ENCODE measurements around the gene TNFRSF14. TPM values are rescaled to one million over a fixed set of nuclear protein-coding genes. Genes with fewer than 3 reads are reported as not detected.

Gene TNFRSF14
- total RNA-seq, 4 donors from 2014 or later, result 64.9 to 105 (median 91.1) TPM

GRCh38 chr1:2554621-2555387 lies 1.4 kb upstream of the TNFRSF14 start:
- no peaks in the 10 kb centered on the region for H3K9me3 ChIP-seq
- peaks cover 0 to 22% (median 0%) of the 10 kb centered on the region in 3 donors for H3K36me3 ChIP-seq
- peak in 1 of 2 donors; percentile 32 for DNase-seq (ENCODE audit: low spot score in 2 of 2)
- peaks cover 0 to 43% (median 27%) of the 10 kb centered on the region in 4 donors for H3K4me1 ChIP-seq
- H3K27ac ChIP-seq, result peak overlapping the region; percentile 85 to 99 (median 94)
- TF ChIP-seq EP300 (IDR thresholded peaks at IDR 0.05) (no peak), CTCF (IDR thresholded peaks at IDR 0.05) (peak in 4 of 5 experiments; percentile 29 to 45 (median 40))
- H3K4me3 ChIP-seq, result peak overlapping the region in 3 of 4 donors; percentile 50 to 79 (median 58)
- 74 to 76% methylated on average over 11 to 12 of the region's 19 CpGs for WGBS, 2 donors
- no peaks in the 10 kb centered on the region for H3K27me3 ChIP-seq

- WGBS, 2 donors, result 2 to 4% methylated on average over 13 to 26 of the region's 26 CpGs
- Histone ChIP-seq H3K4me3 (peak overlapping the region; percentile 50 to 79 (median 66)), H3K27me3 (no peaks in the 10 kb centered on the region), H3K27ac (peak overlapping the region; percentile 85 to 99 (median 94)), H3K36me3 (peaks cover 0 to 32% (median 3%) of the 10 kb centered on the region in 3 donors), H3K9me3 (no peaks in the 10 kb centered on the region), H3K4me1 (peaks cover 0 to 44% (median 25%) of the 10 kb centered on the region in 4 donors)
- peak; percentile 86 to 89 for DNase-seq (ENCODE audit: low spot score in 2 of 2)
- TF ChIP-seq CTCF (IDR thresholded peaks at IDR 0.05) (peak in 2 of 5 experiments; percentile 7 to 19), POLR2A (IDR thresholded peaks at IDR 0.05) (peak; percentile 74 to 80), EP300 (IDR thresholded peaks at IDR 0.05) (peak; percentile 60 to 97)
Measured at GRCh38 chr1:2555634-2556276, 416 bp upstream of the TNFRSF14 start.

DNA sequence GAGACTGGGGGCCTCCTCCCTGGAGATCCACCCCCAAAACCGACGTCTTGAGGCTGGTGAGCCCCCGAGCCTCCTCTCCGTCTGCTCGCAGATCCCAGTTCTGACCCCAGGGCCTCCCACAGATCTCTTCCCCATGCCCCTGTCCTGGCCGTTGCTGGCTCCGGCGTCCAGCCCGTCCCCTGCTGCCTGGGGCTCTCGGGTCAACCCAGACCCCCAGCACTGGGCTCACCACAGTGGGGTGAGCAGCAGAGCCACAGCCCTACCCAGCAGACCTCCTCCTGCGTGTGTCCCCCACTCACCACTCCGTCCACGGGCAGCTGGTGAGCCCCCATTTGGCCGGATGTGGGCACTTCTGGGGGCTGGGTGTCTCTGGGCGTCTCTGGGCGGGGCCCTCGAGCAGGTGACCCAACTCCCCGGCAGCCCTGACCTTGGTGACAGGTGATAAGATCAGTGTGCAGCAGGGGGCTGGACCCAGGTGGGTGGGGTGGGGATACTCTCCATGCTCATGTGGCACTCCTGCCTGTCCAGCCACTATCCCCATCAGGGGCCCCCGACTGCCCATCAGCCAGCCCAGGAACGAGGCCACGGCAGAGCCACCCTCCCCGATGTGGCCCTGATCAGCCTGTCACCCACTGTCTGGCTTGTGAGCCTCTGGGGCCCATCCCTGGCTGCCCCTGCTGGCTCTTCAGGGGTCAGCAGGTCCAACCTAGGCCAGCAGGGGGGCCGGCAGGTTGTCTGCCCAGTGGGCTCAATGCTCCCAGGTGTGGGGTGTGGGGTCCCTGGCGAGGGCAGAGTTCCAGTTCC lies 709 bp downstream of the TNFRSF14 start:
- H3K36me3 ChIP-seq, result peaks cover 0 to 43% (median 3%) of the 10 kb centered on the region in 3 donors
- TF ChIP-seq POLR2A (IDR thresholded peaks at IDR 0.05) (no peak), EP300 (IDR thresholded peaks at IDR 0.05) (no peak), CTCF (IDR thresholded peaks at IDR 0.05) (no peak)
- no peaks in the 10 kb centered on the region for H3K9me3 ChIP-seq
- H3K27ac ChIP-seq, result peak overlapping the region; percentile 85 to 99 (median 94)
- no peak for DNase-seq (ENCODE audit: low spot score in 2 of 2)
- peak overlapping the region; percentile 50 to 79 (median 66) for H3K4me3 ChIP-seq
- H3K27me3 ChIP-seq, result no peaks in the 10 kb centered on the region
- WGBS, 2 donors, result 8 to 25% methylated on average over 11 to 21 of the region's 24 CpGs
- peaks cover 0 to 44% (median 25%) of the 10 kb centered on the region in 4 donors for H3K4me1 ChIP-seq

GRCh38 chr1:2557482-2558400 lies 1.6 kb downstream of the TNFRSF14 start:
- Histone ChIP-seq H3K4me3 (peak overlapping the region; percentile 50 to 79 (median 66)), H3K27ac (peak overlapping the region; percentile 30 to 99 (median 94)), H3K4me1 (peaks cover 0 to 44% (median 25%) of the 10 kb centered on the region in 4 donors), H3K9me3 (no peaks in the 10 kb centered on the region), H3K27me3 (no peaks in the 10 kb centered on the region), H3K36me3 (peaks cover 0 to 52% (median 3%) of the 10 kb centered on the region in 3 donors)
- TF ChIP-seq CTCF (IDR thresholded peaks at IDR 0.05), result no peak
- no peak for TF ChIP-seq EP300 (IDR thresholded peaks at IDR 0.05)
- TF ChIP-seq POLR2A (IDR thresholded peaks at IDR 0.05), result no peak
- no peak for DNase-seq (ENCODE audit: low spot score in 2 of 2)
- WGBS, 2 donors, result 89% methylated on average over 23 to 24 of the region's 30 CpGs
